ENCODE measurements around the gene MPPED1. TPM values are rescaled to one million over a fixed set of nuclear protein-coding genes. Genes with fewer than 3 reads are reported as not detected.

The MPPED1 gene
- total RNA-seq, 1 donor from 2014 or later: 0.18 TPM

DNA sequence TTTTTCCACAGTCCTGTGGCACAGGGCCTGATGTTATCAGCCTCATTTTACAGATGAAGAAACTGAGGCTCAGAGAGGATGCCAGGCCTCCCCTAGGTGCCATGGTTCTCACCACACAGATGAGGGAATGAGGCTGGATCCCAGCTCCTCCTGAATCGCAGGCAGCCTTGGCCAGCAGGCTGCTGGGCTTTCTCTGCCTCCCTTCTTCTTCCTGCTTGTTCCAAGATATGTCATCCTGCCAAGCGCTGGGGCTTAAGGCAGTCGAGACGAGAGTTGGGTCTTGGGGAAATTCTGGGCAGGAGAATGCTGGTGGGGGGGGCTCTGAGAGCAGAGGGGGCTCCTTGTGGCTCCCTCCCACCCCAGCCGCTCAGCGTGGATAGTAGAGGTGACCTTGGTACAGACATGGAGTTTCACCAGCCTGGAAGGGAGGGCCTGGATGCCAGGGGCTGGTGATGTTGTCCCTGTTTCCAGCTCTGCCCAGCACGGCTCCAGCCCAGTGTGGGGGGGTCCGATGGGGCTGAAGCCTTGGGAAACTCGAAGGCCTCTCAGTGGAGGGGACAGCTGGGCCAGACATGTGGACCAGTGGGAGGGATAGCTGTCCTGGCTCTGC, 16.6 kb upstream of the MPPED1 start:
- no peaks in the 10 kb centered on the region for H3K36me3 Mint-ChIP-seq (ENCODE audit: low read depth, unreplicated experiment)

DNA sequence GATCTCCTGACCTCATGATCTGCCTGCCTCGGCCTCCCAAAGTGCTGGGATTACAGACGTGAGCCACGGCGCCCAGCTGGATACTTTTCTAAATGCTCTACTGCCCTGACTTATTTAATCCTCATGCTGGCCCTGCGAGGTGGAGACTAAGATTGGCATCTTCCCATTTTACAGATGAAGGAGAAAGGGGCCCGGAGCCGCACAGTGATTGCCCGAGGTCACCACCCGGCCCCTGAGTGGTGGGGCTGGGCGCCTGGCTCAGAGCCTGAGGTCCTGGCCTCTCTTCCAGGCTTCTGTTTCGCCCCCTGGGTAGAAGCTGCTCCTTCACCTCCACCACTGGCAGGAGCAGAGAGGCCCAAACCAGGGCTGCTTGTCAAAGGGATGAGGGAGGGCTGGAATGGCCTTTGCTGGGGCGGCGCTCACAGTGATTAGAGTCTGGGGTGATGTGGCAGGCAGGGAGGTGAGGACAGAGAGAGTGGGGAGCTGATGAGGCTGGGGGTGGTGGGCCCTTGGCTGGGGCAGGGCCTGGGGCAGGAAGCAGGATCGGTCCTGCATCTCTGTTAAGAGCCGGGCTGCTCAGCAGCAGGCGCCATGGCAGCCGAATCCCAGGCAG, 15.4 kb upstream of the MPPED1 start:
- H3K27ac Mint-ChIP-seq (ENCODE audit: unreplicated experiment): no peak overlapping the region
- no peak overlapping the region for H3K4me3 Mint-ChIP-seq (ENCODE audit: unreplicated experiment)
- TF ChIP-seq CTCF (IDR thresholded peaks at IDR 0.05; ENCODE audit: unreplicated experiment): no peak
- peaks cover 8% of the 10 kb centered on the region for H3K27me3 Mint-ChIP-seq (ENCODE audit: unreplicated experiment)
- no peak for DNase-seq (ENCODE audit: low spot score)
- H3K36me3 Mint-ChIP-seq (ENCODE audit: low read depth, unreplicated experiment): no peaks in the 10 kb centered on the region
- H3K9me3 Mint-ChIP-seq (ENCODE audit: unreplicated experiment): no peaks in the 10 kb centered on the region
- no peaks in the 10 kb centered on the region for H3K4me1 Mint-ChIP-seq (ENCODE audit: unreplicated experiment)

More for the DNA sequence above, 16.6 kb upstream of the MPPED1 start:
- no peak for DNase-seq (ENCODE audit: low spot score)
- Mint-ChIP-seq H3K4me3 (ENCODE audit: unreplicated experiment) (no peak overlapping the region), H3K27ac (ENCODE audit: unreplicated experiment) (no peak overlapping the region), H3K27me3 (ENCODE audit: unreplicated experiment) (peaks cover 8% of the 10 kb centered on the region), H3K9me3 (ENCODE audit: unreplicated experiment) (no peaks in the 10 kb centered on the region), H3K4me1 (ENCODE audit: unreplicated experiment) (no peaks in the 10 kb centered on the region)
- no peak for TF ChIP-seq CTCF (IDR thresholded peaks at IDR 0.05; ENCODE audit: unreplicated experiment)

GRCh38 chr22:43396934-43397457, 14.8 kb upstream of the MPPED1 start:
- DNase-seq (ENCODE audit: low spot score): no peak
- peaks cover 8% of the 10 kb centered on the region for H3K27me3 Mint-ChIP-seq (ENCODE audit: unreplicated experiment)
- no peak for TF ChIP-seq CTCF (IDR thresholded peaks at IDR 0.05; ENCODE audit: unreplicated experiment)
- no peak overlapping the region for H3K27ac Mint-ChIP-seq (ENCODE audit: unreplicated experiment)
- no peaks in the 10 kb centered on the region for H3K9me3 Mint-ChIP-seq (ENCODE audit: unreplicated experiment)
- no peak overlapping the region for H3K4me3 Mint-ChIP-seq (ENCODE audit: unreplicated experiment)
- H3K4me1 Mint-ChIP-seq (ENCODE audit: unreplicated experiment): no peaks in the 10 kb centered on the region
- no peaks in the 10 kb centered on the region for H3K36me3 Mint-ChIP-seq (ENCODE audit: low read depth, unreplicated experiment)

GRCh38 chr22:43397766-43398165, 14.0 kb upstream of the MPPED1 start:
- Mint-ChIP-seq H3K4me3 (ENCODE audit: unreplicated experiment) (no peak overlapping the region), H3K27me3 (ENCODE audit: unreplicated experiment) (peaks cover 8% of the 10 kb centered on the region)

More at GRCh38 chr22:43397766-43398165, 14.0 kb upstream of the MPPED1 start:
- Mint-ChIP-seq H3K27ac (ENCODE audit: unreplicated experiment) (no peak overlapping the region), H3K36me3 (ENCODE audit: low read depth, unreplicated experiment) (no peaks in the 10 kb centered on the region), H3K4me1 (ENCODE audit: unreplicated experiment) (peaks cover 4% of the 10 kb centered on the region), H3K9me3 (ENCODE audit: unreplicated experiment) (no peaks in the 10 kb centered on the region)
- TF ChIP-seq CTCF (IDR thresholded peaks at IDR 0.05; ENCODE audit: unreplicated experiment): no peak
- no peak for DNase-seq (ENCODE audit: low spot score)

Data from endothelial cell (in vitro differentiated cells).